ENCODE measurements around the gene CEP135. TPM values are rescaled to one million over a fixed set of nuclear protein-coding genes. Genes with fewer than 3 reads are reported as not detected.
"Not testable (repeated sequence)": the region's sequence is repeated elsewhere in the genome, so short reads cannot be mapped to it uniquely, and the experiment has no call there.

Gene CEP135
- total RNA-seq, 3 donors from 2014 or later: 14.4 to 15.5 (median 14.7) TPM

DNA sequence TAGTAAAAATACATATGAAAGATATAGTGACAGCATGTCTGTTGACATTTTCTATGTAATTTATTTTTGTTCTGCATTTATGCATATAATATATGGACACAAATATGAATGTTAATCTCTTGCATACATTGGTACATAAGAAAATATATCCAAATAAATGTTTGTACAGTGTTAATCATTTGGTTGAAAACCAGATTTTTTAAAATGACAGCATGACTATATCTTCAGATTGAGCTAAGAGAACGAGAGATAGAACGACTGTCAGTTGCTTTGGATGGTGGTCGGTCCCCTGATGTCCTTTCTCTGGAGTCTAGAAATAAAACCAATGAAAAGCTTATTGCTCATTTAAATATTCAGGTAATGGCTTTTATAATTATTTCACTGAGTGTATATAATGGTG, 15.3 kb downstream of the CEP135 start:
- Mint-ChIP-seq H3K4me1 (ENCODE audit: low read depth) (peaks cover 2% of the 10 kb centered on the region), H3K36me3 (ENCODE audit: insufficient read depth) (peaks cover 42% of the 10 kb centered on the region), H3K27me3 (ENCODE audit: low read depth) (no peaks in the 10 kb centered on the region), H3K9me3 (no peaks in the 10 kb centered on the region), H3K4me3 (no peak overlapping the region)
- DNase-seq (no peak), ATAC-seq (no peak)

DNA sequence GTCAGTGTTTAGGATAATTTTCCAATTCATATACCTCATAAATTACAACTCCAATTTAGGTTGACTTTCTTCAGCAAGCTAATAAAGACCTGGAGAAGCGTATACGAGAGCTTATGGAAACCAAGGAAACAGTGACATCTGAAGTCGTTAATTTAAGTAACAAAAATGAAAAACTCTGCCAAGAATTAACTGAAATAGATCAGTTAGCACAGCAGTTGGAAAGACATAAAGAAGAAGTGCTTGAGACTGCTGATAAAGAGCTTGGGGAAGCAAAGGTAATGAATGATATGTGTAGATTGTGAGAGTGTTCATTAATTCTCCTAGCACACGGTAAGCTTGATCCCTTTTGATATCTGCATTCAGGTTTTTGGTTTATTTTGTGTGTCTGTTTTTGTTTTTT, 16.8 kb downstream of the CEP135 start:
- H3K27me3 Mint-ChIP-seq (ENCODE audit: low read depth): no peaks in the 10 kb centered on the region
- H3K9me3 Mint-ChIP-seq: no peaks in the 10 kb centered on the region
- no peak overlapping the region for H3K4me3 Mint-ChIP-seq
- peaks cover 2% of the 10 kb centered on the region for H3K4me1 Mint-ChIP-seq (ENCODE audit: low read depth)
- no peak for ATAC-seq
- H3K36me3 Mint-ChIP-seq (ENCODE audit: insufficient read depth): peaks cover 35% of the 10 kb centered on the region
- DNase-seq: no peak

DNA sequence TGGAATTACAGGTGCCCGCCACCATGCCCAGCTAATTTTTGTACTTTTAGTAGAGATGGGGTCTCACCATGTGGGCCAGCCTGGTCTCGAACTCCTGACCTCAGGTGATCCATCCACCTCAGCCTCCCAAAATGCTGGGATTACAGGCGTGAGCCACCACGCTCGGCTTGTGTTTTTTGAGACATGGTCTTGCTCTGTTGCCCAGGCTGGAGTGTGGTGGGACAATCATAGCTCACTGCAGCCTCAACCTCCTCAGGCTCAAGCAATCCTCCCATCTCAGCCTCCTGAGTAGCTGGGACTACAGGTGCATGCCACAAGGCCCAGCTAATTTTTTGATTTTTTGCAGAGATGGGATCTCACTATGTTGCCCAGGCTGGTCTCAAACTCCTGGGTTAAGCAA, 17.6 kb downstream of the CEP135 start:
- peaks cover 35% of the 10 kb centered on the region for H3K36me3 Mint-ChIP-seq (ENCODE audit: insufficient read depth)
- not testable (repeated sequence) for DNase-seq; H3K4me3 Mint-ChIP-seq; H3K4me1 Mint-ChIP-seq (ENCODE audit: low read depth); H3K9me3 Mint-ChIP-seq; H3K27me3 Mint-ChIP-seq (ENCODE audit: low read depth); ATAC-seq

DNA sequence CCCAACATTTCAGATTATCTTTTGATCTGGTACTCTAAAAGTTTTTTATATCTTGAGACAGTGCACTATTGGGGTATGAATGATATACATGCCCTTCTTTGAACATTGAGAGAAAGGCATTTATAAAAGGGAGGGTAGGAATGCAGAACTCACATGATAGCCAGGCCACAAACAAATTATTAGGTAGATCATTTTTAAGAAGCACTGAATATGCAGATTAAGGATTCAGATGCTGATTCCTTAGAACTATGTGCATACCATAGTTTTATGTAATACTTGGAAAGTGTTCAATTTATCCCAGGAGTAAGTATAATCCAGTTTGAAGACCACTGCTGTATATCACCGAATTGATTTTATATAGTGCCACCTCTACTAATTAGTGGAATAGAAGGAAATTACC, 18.6 kb downstream of the CEP135 start:
- ATAC-seq (no peak), DNase-seq (no peak)
- H3K27me3 Mint-ChIP-seq (ENCODE audit: low read depth): no peaks in the 10 kb centered on the region
- H3K36me3 Mint-ChIP-seq (ENCODE audit: insufficient read depth): peaks cover 37% of the 10 kb centered on the region
- peaks cover under 1% of the 10 kb centered on the region for H3K4me1 Mint-ChIP-seq (ENCODE audit: low read depth)
- H3K4me3 Mint-ChIP-seq: no peak overlapping the region
- no peaks in the 10 kb centered on the region for H3K9me3 Mint-ChIP-seq

DNA sequence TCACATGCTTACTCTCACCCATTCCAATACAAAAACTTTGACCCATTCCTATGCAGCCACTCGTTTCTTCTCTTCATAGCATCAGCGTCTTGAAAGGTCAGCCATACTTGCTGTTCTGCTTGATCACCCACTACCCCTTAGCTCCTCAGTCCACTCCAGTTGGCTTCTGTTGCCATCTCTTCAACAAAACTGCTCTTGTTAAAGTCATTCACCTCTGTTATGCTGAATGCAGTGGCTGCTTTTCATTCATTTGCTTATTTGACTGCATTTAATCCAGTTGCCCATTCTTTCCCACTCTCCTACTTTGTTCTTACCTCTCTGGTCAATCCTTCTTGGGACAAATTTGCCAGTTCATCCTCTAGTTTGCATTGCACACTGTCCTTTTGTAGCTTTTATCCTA, 24.9 kb downstream of the CEP135 start:
- H3K4me1 Mint-ChIP-seq (ENCODE audit: low read depth): no peaks in the 10 kb centered on the region
- H3K36me3 Mint-ChIP-seq (ENCODE audit: insufficient read depth): peaks cover 39% of the 10 kb centered on the region
- no peak overlapping the region for H3K4me3 Mint-ChIP-seq
- ATAC-seq (no peak), DNase-seq (no peak)
- H3K27me3 Mint-ChIP-seq (ENCODE audit: low read depth): no peaks in the 10 kb centered on the region
- H3K9me3 Mint-ChIP-seq: no peaks in the 10 kb centered on the region

DNA sequence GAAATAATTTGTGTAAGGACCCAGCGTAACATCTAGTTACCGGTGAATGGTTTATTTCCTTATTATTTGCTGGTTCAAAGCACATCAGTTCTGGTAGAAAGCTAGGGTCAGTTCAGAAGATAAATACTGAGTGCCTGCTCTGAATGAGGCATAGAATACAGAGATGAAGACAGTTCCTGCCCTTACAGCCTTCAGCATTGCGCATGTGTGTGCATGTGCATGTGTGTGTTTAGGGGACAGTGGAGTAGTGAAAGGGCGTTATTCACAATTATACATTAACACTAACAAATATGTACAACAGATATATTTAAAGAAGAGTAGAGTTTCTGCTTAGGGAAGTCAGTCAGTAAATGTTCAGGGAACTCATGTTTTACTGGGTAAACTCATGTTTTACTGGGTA, 29.1 kb downstream of the CEP135 start:
- H3K36me3 Mint-ChIP-seq (ENCODE audit: insufficient read depth): peaks cover 49% of the 10 kb centered on the region
- H3K4me3 Mint-ChIP-seq: no peak overlapping the region
- no peaks in the 10 kb centered on the region for H3K4me1 Mint-ChIP-seq (ENCODE audit: low read depth)
- DNase-seq (no peak), ATAC-seq (no peak)
- no peaks in the 10 kb centered on the region for H3K9me3 Mint-ChIP-seq
- H3K27me3 Mint-ChIP-seq (ENCODE audit: low read depth): no peaks in the 10 kb centered on the region

DNA sequence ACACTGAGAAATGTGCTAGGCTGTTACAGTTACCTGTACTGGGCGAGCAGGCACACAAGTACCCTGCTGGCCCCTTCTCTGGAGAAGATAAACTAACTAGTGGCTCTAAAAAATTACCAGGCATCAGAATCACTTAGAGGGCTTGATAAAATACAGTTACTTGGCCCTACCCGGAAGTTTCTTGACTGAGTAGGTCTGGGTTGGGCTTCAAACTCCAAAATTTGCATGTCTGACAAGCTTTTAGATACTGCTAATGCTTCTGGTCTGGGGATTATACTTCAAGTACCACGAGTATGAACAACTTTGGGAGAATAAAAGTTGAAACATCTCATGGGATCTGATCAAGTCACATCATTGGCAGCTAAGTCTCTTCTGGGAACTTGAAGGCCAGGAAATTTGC, 30.8 kb downstream of the CEP135 start:
- DNase-seq: no peak
- Mint-ChIP-seq H3K4me1 (ENCODE audit: low read depth) (no peaks in the 10 kb centered on the region), H3K36me3 (ENCODE audit: insufficient read depth) (peaks cover 52% of the 10 kb centered on the region), H3K9me3 (no peaks in the 10 kb centered on the region), H3K4me3 (no peak overlapping the region), H3K27me3 (ENCODE audit: low read depth) (no peaks in the 10 kb centered on the region)
- no peak for ATAC-seq

DNA sequence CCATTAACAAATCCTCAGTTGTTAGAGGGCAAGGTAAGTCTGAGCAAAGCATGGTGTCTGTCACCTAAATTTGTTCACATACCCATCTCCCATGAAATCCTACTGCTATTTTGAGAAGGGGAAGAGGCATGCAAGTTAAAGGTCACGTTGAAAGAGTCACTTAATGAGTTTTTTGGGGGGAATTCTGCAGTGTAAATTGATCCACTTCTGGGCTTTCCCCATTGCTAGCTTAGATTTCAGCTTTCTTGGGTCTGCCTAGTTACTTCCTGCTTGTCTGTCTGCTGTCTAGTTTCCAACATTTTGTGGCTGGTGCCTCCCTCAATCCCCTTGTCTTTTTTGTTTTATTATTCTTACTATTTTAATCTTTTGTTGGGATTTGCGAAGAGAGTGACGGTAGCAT, 32.0 kb downstream of the CEP135 start:
- Mint-ChIP-seq H3K4me3 (no peak overlapping the region), H3K9me3 (no peaks in the 10 kb centered on the region), H3K27me3 (ENCODE audit: low read depth) (no peaks in the 10 kb centered on the region), H3K36me3 (ENCODE audit: insufficient read depth) (peaks cover 47% of the 10 kb centered on the region), H3K4me1 (ENCODE audit: low read depth) (no peaks in the 10 kb centered on the region)
- DNase-seq (no peak), ATAC-seq (no peak)

DNA sequence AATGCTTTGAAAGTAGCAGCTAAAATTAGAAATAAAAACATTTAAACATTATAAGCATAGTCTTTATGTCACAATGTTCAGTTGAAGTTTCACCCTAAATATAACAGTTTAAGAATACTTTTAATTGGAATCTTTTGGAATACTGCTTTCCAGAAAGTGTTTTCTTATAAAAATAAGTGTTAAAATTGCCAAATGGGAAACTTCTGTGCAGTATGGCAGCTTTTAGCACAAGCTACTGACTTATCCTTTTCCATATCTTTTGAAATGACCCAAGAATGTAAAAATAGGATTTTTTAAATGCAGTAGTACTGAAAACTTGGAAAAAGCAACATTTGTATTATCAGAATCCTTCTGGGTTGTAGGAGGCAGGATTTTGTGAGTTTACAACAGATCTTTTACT, 34.2 kb downstream of the CEP135 start:
- peaks cover 47% of the 10 kb centered on the region for H3K36me3 Mint-ChIP-seq (ENCODE audit: insufficient read depth)

DNA sequence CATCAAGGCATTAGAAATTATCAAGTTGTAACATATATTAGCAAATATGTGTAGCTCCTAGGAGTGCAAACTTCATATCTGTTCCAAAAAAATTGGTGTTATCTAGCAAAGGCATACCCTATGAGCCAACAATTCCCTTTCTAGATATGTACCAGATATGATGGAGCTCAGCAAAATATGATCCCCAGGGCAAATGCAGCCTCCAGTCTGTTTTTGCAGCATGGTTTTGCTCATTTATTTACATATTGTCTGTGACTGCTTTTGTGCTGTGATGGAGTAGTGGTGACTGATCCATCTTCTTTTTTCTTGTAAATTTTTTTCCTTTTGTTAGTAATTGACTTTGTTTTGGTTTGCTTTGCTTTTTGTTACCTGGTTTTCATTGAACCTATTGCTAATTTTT, 41.0 kb downstream of the CEP135 start:
- DNase-seq (no peak), ATAC-seq (no peak)
- Mint-ChIP-seq H3K9me3 (no peaks in the 10 kb centered on the region), H3K4me3 (no peak overlapping the region), H3K27me3 (ENCODE audit: low read depth) (no peaks in the 10 kb centered on the region), H3K36me3 (ENCODE audit: insufficient read depth) (peaks cover 43% of the 10 kb centered on the region), H3K4me1 (ENCODE audit: low read depth) (peaks cover 26% of the 10 kb centered on the region)

More for the DNA sequence above, 34.2 kb downstream of the CEP135 start:
- DNase-seq (no peak), ATAC-seq (no peak)
- Mint-ChIP-seq H3K4me1 (ENCODE audit: low read depth) (no peaks in the 10 kb centered on the region), H3K9me3 (no peaks in the 10 kb centered on the region), H3K27me3 (ENCODE audit: low read depth) (no peaks in the 10 kb centered on the region), H3K4me3 (no peak overlapping the region)

DNA sequence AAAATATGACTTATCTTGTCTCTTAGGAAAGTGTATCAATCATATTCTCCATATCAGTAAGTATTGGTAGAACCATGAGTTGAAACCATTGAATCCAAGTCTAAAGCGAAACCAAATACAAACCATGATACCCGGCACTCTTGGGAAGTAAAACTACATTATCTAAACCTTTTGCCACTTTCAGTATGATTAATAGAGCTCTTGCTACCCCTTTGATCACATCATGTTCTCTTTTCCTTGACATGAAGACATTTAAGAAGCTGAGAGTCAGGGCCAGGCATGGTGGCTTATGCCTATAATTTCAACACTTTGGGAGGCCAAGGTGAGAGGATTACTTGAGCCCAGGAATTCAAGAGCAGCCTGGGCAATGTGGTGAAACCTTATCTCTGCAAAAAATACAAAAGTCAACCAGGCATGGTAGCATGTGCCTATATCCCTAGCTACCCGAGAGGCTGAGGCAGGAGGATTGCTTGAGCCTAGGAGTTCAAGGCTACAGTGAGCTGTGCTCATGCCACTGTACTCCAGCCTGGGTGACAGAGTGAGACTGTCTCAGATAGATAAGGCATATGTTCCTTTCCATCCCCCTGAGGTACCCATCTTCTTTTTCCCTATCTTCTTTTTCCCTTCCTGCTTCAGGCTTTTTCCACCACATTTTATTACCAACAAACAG, 45.4 kb downstream of the CEP135 start:
- no peaks in the 10 kb centered on the region for H3K27me3 Mint-ChIP-seq (ENCODE audit: low read depth)
- no peaks in the 10 kb centered on the region for H3K9me3 Mint-ChIP-seq
- peaks cover 57% of the 10 kb centered on the region for H3K36me3 Mint-ChIP-seq (ENCODE audit: insufficient read depth)
- peak; percentile 77 to 80 for ATAC-seq
- peak overlapping the region; percentile 40 for H3K4me3 Mint-ChIP-seq
- no peak for DNase-seq
- H3K4me1 Mint-ChIP-seq (ENCODE audit: low read depth): peaks cover 29% of the 10 kb centered on the region

DNA sequence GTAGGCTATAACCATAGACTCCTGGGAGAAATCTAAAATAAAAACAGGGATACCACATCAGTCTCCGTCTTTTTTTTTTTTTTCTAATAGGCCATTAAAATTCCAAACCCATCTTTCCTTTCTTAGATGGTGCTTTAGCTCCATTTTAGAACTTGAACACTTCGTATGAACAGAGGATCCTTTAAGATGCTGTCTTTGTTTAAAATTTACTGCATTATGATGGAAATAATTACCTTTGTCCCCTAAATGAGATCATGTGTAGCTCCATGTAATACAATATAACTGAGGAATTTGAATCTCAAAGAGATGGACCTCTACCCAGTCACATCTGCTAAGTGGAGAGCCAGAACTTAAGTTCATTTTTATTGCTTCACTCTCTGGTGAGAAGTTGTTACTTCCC, 47.9 kb downstream of the CEP135 start:
- peaks cover 4% of the 10 kb centered on the region for H3K9me3 Mint-ChIP-seq
- H3K36me3 Mint-ChIP-seq (ENCODE audit: insufficient read depth): peaks cover 74% of the 10 kb centered on the region
- DNase-seq (no peak), ATAC-seq (no peak)
- H3K4me3 Mint-ChIP-seq: no peak overlapping the region
- no peaks in the 10 kb centered on the region for H3K27me3 Mint-ChIP-seq (ENCODE audit: low read depth)
- H3K4me1 Mint-ChIP-seq (ENCODE audit: low read depth): peaks cover 27% of the 10 kb centered on the region

DNA sequence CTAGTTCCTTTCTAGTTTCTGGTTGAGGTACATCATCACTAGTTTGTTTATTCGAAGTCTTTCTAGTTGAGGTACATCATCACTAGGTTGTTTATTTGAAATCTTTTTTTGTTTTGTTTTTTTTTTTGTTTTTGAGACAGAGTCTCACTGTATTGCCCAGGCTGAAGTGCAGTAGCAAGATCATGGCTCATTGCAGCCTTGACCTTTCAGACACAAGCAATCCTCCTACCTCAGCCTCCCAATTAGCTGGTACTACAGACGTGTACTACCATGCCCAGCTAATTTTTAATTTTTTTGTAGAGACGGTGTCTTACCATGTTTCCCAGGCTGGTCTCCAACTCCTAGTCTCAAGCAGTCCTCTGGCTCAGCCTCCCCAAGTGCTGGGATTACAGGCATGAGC, 54.9 kb downstream of the CEP135 start:
- Mint-ChIP-seq H3K4me1 (ENCODE audit: low read depth) (no peaks in the 10 kb centered on the region), H3K27me3 (ENCODE audit: low read depth) (no peaks in the 10 kb centered on the region), H3K4me3 (no peak overlapping the region), H3K9me3 (peaks cover 13% of the 10 kb centered on the region), H3K36me3 (ENCODE audit: insufficient read depth) (peaks cover 82% of the 10 kb centered on the region)
- DNase-seq (no peak), ATAC-seq (no peak)

DNA sequence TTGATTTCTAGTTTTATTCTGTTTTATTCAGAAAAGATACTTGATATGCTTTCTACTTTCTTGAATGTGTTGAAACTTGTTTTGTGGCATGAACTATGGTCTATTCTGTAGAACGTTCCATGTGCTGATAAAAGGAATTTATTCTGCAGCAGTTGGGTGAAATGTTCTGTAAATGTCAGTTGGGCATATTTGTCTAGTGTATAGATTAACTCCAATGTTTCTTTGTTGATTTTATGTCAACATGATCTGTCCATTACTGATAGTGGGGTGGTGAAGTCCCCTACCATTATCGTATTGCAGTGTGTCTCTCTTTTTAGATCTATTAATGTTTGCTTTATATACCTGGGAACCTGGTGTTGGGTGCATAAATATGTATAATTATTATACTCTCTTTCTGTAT, 55.5 kb downstream of the CEP135 start:
- H3K9me3 Mint-ChIP-seq: peaks cover 13% of the 10 kb centered on the region
- no peaks in the 10 kb centered on the region for H3K27me3 Mint-ChIP-seq (ENCODE audit: low read depth)
- no peaks in the 10 kb centered on the region for H3K4me1 Mint-ChIP-seq (ENCODE audit: low read depth)
- no peak overlapping the region for H3K4me3 Mint-ChIP-seq
- no peak for ATAC-seq
- peaks cover 77% of the 10 kb centered on the region for H3K36me3 Mint-ChIP-seq (ENCODE audit: insufficient read depth)
- no peak for DNase-seq

DNA sequence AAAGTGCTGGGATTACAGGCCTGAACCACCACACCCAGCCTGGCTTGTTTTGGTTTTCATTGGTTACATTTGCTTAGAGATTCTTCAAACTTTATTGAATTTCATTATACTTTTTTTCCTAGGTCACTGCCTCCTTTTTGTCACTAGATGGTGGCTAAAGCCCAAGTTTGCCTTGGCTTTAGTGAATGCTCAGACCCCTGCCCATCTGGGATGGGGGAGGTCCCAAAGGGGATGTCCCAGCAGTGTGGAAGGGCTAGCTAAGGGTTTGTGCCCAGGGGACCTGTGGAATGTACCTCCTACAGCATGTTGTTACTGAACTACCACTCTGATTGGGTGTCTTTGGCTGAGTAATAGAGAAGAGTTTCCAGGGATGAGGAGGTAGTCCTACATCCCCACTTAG, 58.4 kb downstream of the CEP135 start:
- H3K36me3 Mint-ChIP-seq (ENCODE audit: insufficient read depth): peaks cover 67% of the 10 kb centered on the region
- no peaks in the 10 kb centered on the region for H3K4me1 Mint-ChIP-seq (ENCODE audit: low read depth)
- ATAC-seq: no peak
- H3K27me3 Mint-ChIP-seq (ENCODE audit: low read depth): no peaks in the 10 kb centered on the region
- DNase-seq: no peak
- H3K4me3 Mint-ChIP-seq: no peak overlapping the region
- peaks cover 9% of the 10 kb centered on the region for H3K9me3 Mint-ChIP-seq

DNA sequence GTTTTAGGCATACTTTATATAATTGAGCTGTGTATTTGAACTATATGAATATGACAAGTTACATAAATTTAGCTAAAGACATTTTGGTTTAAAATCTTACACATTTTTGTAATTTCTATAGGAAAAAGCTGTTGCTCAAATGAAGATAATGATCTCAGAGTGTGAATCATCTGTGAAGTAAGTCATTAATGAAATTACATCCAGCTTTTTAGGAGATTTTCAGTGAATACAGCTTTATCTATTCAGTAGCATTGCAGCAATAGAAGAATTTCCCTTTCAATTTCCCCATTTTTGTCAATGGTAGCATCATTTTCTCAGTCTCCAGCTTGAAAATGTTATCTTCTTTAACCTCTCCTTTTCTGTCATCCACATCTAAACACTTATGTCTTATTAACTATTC, 59.5 kb downstream of the CEP135 start:
- no peak for ATAC-seq
- Mint-ChIP-seq H3K9me3 (peaks cover 9% of the 10 kb centered on the region), H3K4me1 (ENCODE audit: low read depth) (no peaks in the 10 kb centered on the region), H3K36me3 (ENCODE audit: insufficient read depth) (peaks cover 67% of the 10 kb centered on the region), H3K27me3 (ENCODE audit: low read depth) (no peaks in the 10 kb centered on the region), H3K4me3 (no peak overlapping the region)
- DNase-seq: no peak

Measured in activated T-cell treated with anti-CD3 and anti-CD28 coated beads, Interleukin-2, amount 50 U/mL, for 4 hours (primary cell).